K562 (cell line): ENCODE measurements around the gene CSPG5. TPM values are rescaled to one million over a fixed set of nuclear protein-coding genes. Genes with fewer than 3 reads are reported as not detected.

Source experiments
- ATF6 ChIP-seq: sonication (generic); formaldehyde crosslinking; IDR thresholded peaks from 2 replicates; pipeline ENCODE4 v1.4.0; 2020; ENCODE audit warnings: mild to moderate bottlenecking, missing genetic modification reagents
- E2F8 ChIP-seq: fragments of 450-650 bp; IDR thresholded peaks from 2 replicates; pipeline ENCODE4 v1.7.1; 2018; ENCODE audit warnings: mild to moderate bottlenecking, low read depth; ENCODE audit not compliant: partially characterized antibody
- ETV6 ChIP-seq, 3 experiments: fragments of 150-350 bp in 1 of 3; sonication (generic) in 1 of 3; formaldehyde crosslinking in 1 of 3; IDR thresholded peaks; 2 replicates each; pipeline versions ENCODE4 v1.6.1 to v1.8.0; 2014 to 2022; ENCODE audit warnings: borderline replicate concordance in 2 of 3, low read depth in 2 of 3, antibody characterized with exemption in 1 of 3, low read length in 1 of 3, mild to moderate bottlenecking in 1 of 3, missing genetic modification reagents in 1 of 3
- FOXJ3 ChIP-seq: sonication (generic); formaldehyde crosslinking; IDR thresholded peaks from 2 replicates; pipeline ENCODE4 v1.4.0; 2020; ENCODE audit warnings: mild to moderate bottlenecking, missing genetic modification reagents
- HBP1 ChIP-seq: fragments of 450-650 bp; formaldehyde crosslinking; IDR thresholded peaks from 2 replicates; pipeline ENCODE4 v1.4.0; 2022; ENCODE audit warnings: missing genetic modification characterization
- MAFK ChIP-seq: IDR thresholded peaks from 2 replicates; pipeline ENCODE4 v1.6.1; 2011; ENCODE audit warnings: low read length, improper control_type of control experiment
- MBD2 ChIP-seq: sonication (generic); IDR thresholded peaks from 2 replicates; pipeline ENCODE4 v1.6.1; 2016; ENCODE audit warnings: low read depth, borderline replicate concordance
- MCM7 ChIP-seq, 2 experiments: fragments of 450-650 bp; IDR thresholded peaks; 2 replicates each; pipeline ENCODE4 v1.6.1; 2016 to 2018
- MTA3 ChIP-seq: fragments of 450-650 bp; formaldehyde crosslinking; IDR thresholded peaks from 2 replicates; pipeline ENCODE4 v1.6.1; 2017; ENCODE audit warnings: mild to moderate bottlenecking, borderline replicate concordance
- MYBL2 ChIP-seq, 2 experiments: fragments of 450-650 bp in 1 of 2; sonication (generic) in 1 of 2; formaldehyde crosslinking in 1 of 2; IDR thresholded peaks; 2 replicates each; pipeline versions ENCODE4 v1.6.1 to v1.8.1; 2017 to 2022; ENCODE audit warnings: borderline replicate concordance in 1 of 2, inconsistent platforms in 1 of 2, low read depth in 1 of 2, mild to moderate bottlenecking in 1 of 2, missing genetic modification reagents in 1 of 2, moderate library complexity in 1 of 2
- NCOA1 ChIP-seq: fragments of 450-650 bp; IDR thresholded peaks from 2 replicates; pipeline ENCODE4 v1.6.1; 2016; ENCODE audit warnings: low read depth
- NELFE ChIP-seq: IDR thresholded peaks from 2 replicates; pipeline ENCODE4 v1.6.1; 2011; ENCODE audit warnings: mild to moderate bottlenecking; ENCODE audit not compliant: insufficient read depth, insufficient read length
- RBM39 ChIP-seq: fragments of 200-400 bp; formaldehyde crosslinking; optimal IDR thresholded peaks from 2 replicates; pipeline ENCODE3; 2018; ENCODE audit warnings: low read depth, low read length
- SNRNP70 ChIP-seq: fragments of 200-400 bp; formaldehyde crosslinking; optimal IDR thresholded peaks from 2 replicates; pipeline ENCODE3; 2017; ENCODE audit warnings: low read depth, low read length
- TRIM28 ChIP-seq: fragments of 450-650 bp; IDR thresholded peaks from 2 replicates; pipeline ENCODE4 v1.6.1; 2017
- WHSC1 ChIP-seq: IDR thresholded peaks from one replicate; pipeline ENCODE4 v1.6.1; 2012; ENCODE audit warnings: low read length, control low read depth, inconsistent platforms
- ZBED1 ChIP-seq: IDR thresholded peaks from 2 replicates; pipeline ENCODE4 v1.6.1; 2014
- ZC3H8 ChIP-seq: fragments of 450-650 bp; IDR thresholded peaks from 2 replicates; pipeline ENCODE4 v1.6.1; 2017
- ZNF121 ChIP-seq: sonication (generic); formaldehyde crosslinking; conservative IDR thresholded peaks from 2 replicates; pipeline ENCODE4 v1.8.0; 2022; ENCODE audit warnings: missing genetic modification reagents
- ZNF239 ChIP-seq: fragments of 250-450 bp; sonication (Bioruptor Pico); IDR thresholded peaks from 2 replicates; pipeline ENCODE4 v1.4.0; 2020; ENCODE audit warnings: mild to moderate bottlenecking
- ZNF436 ChIP-seq: fragments of 250-450, 450-650 bp; sonication (Bioruptor Pico); formaldehyde crosslinking; IDR thresholded peaks from 2 replicates; pipeline ENCODE4 v1.7.0; 2020; ENCODE audit warnings: mild to moderate bottlenecking
- polyA plus RNA-seq, 8 experiments: library from polyadenylated mRNA; depleted of rRNA in 4 of 8; stranded (reverse) in 5 of 8; unstranded in 3 of 8; fragments of >200 nt; fragmentation: Nextera tagmentation in 2 of 8; fragmentation: Illumina TruSeq in 1 of 8; extraction: Ambion mirVana in 2 of 8; extraction: Trizol in 1 of 8; gene quantifications; 2 replicates each; pipeline versions ENCODE4 v1.2.1 to v1.2.3, GENCODE V29; 2011 to 2014; ENCODE audit warnings: inconsistent platforms in 1 of 8, missing spikeins in 1 of 8
- total RNA-seq, 7 experiments: library from RNA; depleted of rRNA in 6 of 7; stranded (reverse); fragments of >200 nt in 6 of 7; fragmentation: Illumina TruSeq in 2 of 7; extraction: Trizol in 2 of 7; gene quantifications; 2 replicates each; pipeline versions ENCODE4 v1.2.1 to v1.2.3, GENCODE V29; 2011 to 2021; ENCODE audit warnings: low replicate concordance in 1 of 7
- TF ChIP-seq, protein P1 (sequence below): fragments of 250-450 bp; sonication (Bioruptor Pico); IDR thresholded peaks from 2 replicates; pipeline ENCODE4 v1.6.1; 2021; ENCODE audit warnings: mild to moderate bottlenecking

Gene CSPG5
- total and polyA plus RNA-seq, 9 of the 15 experiments (the other 6 are each of a cell fraction or from before 2014, with no cell fraction given), result 0.06 to 3.3 (median 2.4) TPM

- TF ChIP-seq SNRNP70, result no peak
- TF ChIP-seq MCM7 (IDR thresholded peaks at IDR 0.05), result no peak
- TF ChIP-seq, protein P1, sequence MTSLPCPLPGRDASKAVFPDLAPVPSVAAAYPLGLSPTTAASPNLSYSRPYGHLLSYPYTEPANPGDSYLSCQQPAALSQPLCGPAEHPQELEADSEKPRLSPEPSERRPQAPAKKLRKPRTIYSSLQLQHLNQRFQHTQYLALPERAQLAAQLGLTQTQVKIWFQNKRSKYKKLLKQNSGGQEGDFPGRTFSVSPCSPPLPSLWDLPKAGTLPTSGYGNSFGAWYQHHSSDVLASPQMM (CRISPR knock-in tag), result no peak
- TF ChIP-seq MAFK, result peak; percentile 22; the same call in 1 of the 2 replicates
- TF ChIP-seq ZNF239 (CRISPR knock-in tag), result no peak
- TF ChIP-seq MTA3, result peak; percentile 86; the same call in 1 of the 2 replicates
- peak; percentile 60; the same call in 1 of the 2 replicates for TF ChIP-seq ZC3H8
- no peak for TF ChIP-seq ZNF121 (CRISPR knock-in tag)
- TF ChIP-seq ZBED1, result peak; percentile 77; the same call in 1 of the 2 replicates
- no peak for TF ChIP-seq HBP1 (CRISPR knock-in tag)
- peak; percentile 49; the same call in 1 of the 2 replicates for TF ChIP-seq NCOA1
- TF ChIP-seq RBM39, result no peak
- TF ChIP-seq NELFE, result no peak
- TF ChIP-seq E2F8, result peak; percentile 87
- no peak for TF ChIP-seq WHSC1
- TF ChIP-seq TRIM28, result no peak
- peak; percentile 71; the same call in 1 of the 2 replicates for TF ChIP-seq MYBL2 (IDR thresholded peaks at IDR 0.05; ENCODE audit: low read depth)
- TF ChIP-seq MYBL2 (CRISPR knock-in tag; IDR thresholded peaks at IDR 0.05; ENCODE audit: borderline replicate concordance), result no peak
- peak; percentile 60; the same call in 1 of the 2 replicates for TF ChIP-seq ATF6
- no peak for TF ChIP-seq FOXJ3 (CRISPR knock-in tag)
- no peak; a peak in 1 of 4 replicates for TF ChIP-seq ETV6 (IDR thresholded peaks at IDR 0.05; ENCODE audit: borderline replicate concordance in 1 of 2, low read depth in 2 of 2, low read length in 1 of 2)
- no peak; the same call in 1 of the 2 replicates for TF ChIP-seq ETV6 (CRISPR knock-in tag; IDR thresholded peaks at IDR 0.05; ENCODE audit: borderline replicate concordance)
- TF ChIP-seq MBD2, result peak; percentile 87; the same call in 1 of the 2 replicates
- no peak for TF ChIP-seq ZNF436 (CRISPR knock-in tag)
Measured at GRCh38 chr3:47513125-47513929, 65.3 kb downstream of the CSPG5 start, which contains the start of gene ELP6 (continued).
